Osteoblast (primary cell): Measurements from ENCODE around the gene ABAT. TPM values are rescaled to one million over a fixed set of nuclear protein-coding genes. Genes with fewer than 3 reads are reported as not detected.

Experiments used
- DNase-seq: peaks from one replicate; pipeline ENCODE4 v3.0.0; 2011; ENCODE audit warnings: low spot score, mixed read lengths; ENCODE audit not compliant: insufficient read length; ENCODE audit errors: missing footprints
- H2AFZ ChIP-seq: 2 replicates; pipeline ENCODE4 v1.6.0; 2011; ENCODE audit warnings: mild to moderate bottlenecking, low read length
- H3K27ac ChIP-seq: 2 replicates; pipeline ENCODE4 v1.5.1; 2011; ENCODE audit warnings: mild to moderate bottlenecking, low read depth, low read length, moderate library complexity
- H3K27me3 ChIP-seq: 2 replicates; pipeline ENCODE4 v1.6.0; 2012; ENCODE audit warnings: mild to moderate bottlenecking, control low read depth, inconsistent platforms, low read length, moderate library complexity; ENCODE audit not compliant: insufficient read depth
- H3K36me3 ChIP-seq: 2 replicates; pipeline ENCODE4 v1.5.1; 2011; ENCODE audit warnings: mild to moderate bottlenecking, low read length, control low read depth, moderate library complexity; ENCODE audit not compliant: insufficient read depth
- H3K4me1 ChIP-seq: 2 replicates; pipeline ENCODE4 v1.5.1; 2011; ENCODE audit warnings: mild to moderate bottlenecking, low read length, control low read depth, moderate library complexity; ENCODE audit not compliant: insufficient read depth
- H3K4me2 ChIP-seq: 2 replicates; pipeline ENCODE4 v1.6.0; 2011; ENCODE audit warnings: mild to moderate bottlenecking, low read length; ENCODE audit not compliant: insufficient read depth
- H3K4me3 ChIP-seq: fragments of 200-600 bp; sonication (generic); 3 replicates; pipeline ENCODE4 v1.5.1; 2012; ENCODE audit warnings: mild to moderate bottlenecking, low read length, inconsistent platforms; ENCODE audit not compliant: insufficient read depth
- H3K79me2 ChIP-seq: 2 replicates; pipeline ENCODE4 v1.6.0; 2012; ENCODE audit warnings: mild to moderate bottlenecking, low read length, control low read depth, inconsistent platforms; ENCODE audit not compliant: insufficient read depth
- H3K9me3 ChIP-seq: 2 replicates; pipeline ENCODE4 v1.5.1; 2011; ENCODE audit warnings: low read depth, low read length, control low read depth
- H4K20me1 ChIP-seq: 2 replicates; pipeline ENCODE4 v1.6.0; 2012; ENCODE audit warnings: mild to moderate bottlenecking, low read length, control low read depth; ENCODE audit not compliant: insufficient read depth
- CTCF ChIP-seq: IDR thresholded peaks from 2 replicates; pipeline ENCODE4 v1.5.1; 2011; ENCODE audit warnings: mild to moderate bottlenecking, low read depth, low read length, moderate library complexity; ENCODE audit errors: extremely low read depth
- total RNA-seq: library from RNA; depleted of rRNA; stranded (reverse); fragments of >200 nt; gene quantifications from 2 replicates; pipeline ENCODE4 v1.2.3, GENCODE V29; 2012

ABAT gene
- total RNA-seq, 1 donor, result 6.5 TPM

- Histone ChIP-seq H3K4me3 (no peak overlapping the region), H2AFZ (no peak overlapping the region), H3K4me1 (no peaks in the 10 kb centered on the region), H3K36me3 (no peaks in the 10 kb centered on the region), H3K9me3 (no peaks in the 10 kb centered on the region), H3K79me2 (no peaks in the 10 kb centered on the region), H3K4me2 (no peak overlapping the region), H4K20me1 (peaks cover 3% of the 10 kb centered on the region), H3K27ac (no peak overlapping the region), H3K27me3 (no peaks in the 10 kb centered on the region)
- no peak for DNase-seq
- TF ChIP-seq CTCF, result no peak
Measured at GRCh38 chr16:8717892-8718415, 43.5 kb downstream of the ABAT start.

DNA sequence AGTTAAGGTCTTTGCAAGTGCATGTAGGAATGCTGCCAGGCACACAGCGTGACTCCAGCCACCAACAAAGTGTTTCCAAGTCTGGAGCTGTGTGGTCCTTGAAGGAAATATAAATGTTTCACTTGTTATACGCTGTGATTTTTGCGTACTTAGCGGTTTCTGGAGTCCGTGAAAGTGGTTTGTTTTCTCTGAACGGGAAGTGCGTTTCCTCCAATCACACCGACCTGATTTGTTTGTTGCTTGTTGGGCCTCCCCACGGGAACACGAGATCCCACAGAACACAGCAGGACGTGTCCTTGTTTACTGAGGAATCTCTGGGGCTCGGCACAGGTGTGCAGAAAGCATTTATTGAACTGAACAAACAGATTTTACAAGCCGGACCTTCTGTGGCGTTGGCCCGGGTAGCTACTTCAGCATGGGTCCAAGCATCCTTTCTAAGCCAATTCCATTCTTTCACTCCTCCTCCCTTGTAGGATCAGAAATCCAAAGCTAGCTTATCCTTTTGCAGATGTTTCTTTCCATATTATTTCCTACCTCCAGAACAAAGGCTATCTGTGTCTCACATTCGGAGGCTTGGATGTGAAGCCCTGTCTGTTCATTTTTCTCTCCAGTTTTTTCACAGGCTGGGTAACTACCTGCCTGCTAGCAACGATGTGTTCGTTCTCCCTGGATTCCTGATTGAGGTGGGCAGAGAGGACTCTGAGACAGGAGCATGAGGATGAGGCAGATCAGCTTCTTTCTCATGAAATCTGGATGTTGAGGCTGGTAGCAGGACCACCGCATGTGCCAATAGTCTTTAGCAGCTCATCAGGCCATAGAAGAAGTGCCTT is 44.6 kb downstream of the ABAT start:
- no peak overlapping the region for H2AFZ ChIP-seq
- no peak for DNase-seq
- H3K4me1 ChIP-seq, result no peaks in the 10 kb centered on the region
- no peaks in the 10 kb centered on the region for H3K36me3 ChIP-seq
- peaks cover 3% of the 10 kb centered on the region for H4K20me1 ChIP-seq
- no peaks in the 10 kb centered on the region for H3K9me3 ChIP-seq
- H3K79me2 ChIP-seq, result no peaks in the 10 kb centered on the region
- H3K4me3 ChIP-seq, result no peak overlapping the region
- no peak overlapping the region for H3K4me2 ChIP-seq
- no peaks in the 10 kb centered on the region for H3K27me3 ChIP-seq
- H3K27ac ChIP-seq, result no peak overlapping the region
- TF ChIP-seq CTCF, result no peak

GRCh38 chr16:8720080-8720966 is 45.9 kb downstream of the ABAT start:
- no peaks in the 10 kb centered on the region for H3K4me1 ChIP-seq
- no peak for TF ChIP-seq CTCF
- H3K36me3 ChIP-seq, result no peaks in the 10 kb centered on the region
- H3K9me3 ChIP-seq, result no peaks in the 10 kb centered on the region
- H3K27ac ChIP-seq, result no peak overlapping the region
- peaks cover 3% of the 10 kb centered on the region for H4K20me1 ChIP-seq
- H3K79me2 ChIP-seq, result no peaks in the 10 kb centered on the region
- DNase-seq, result no peak
- H3K27me3 ChIP-seq, result no peaks in the 10 kb centered on the region
- no peak overlapping the region for H3K4me3 ChIP-seq
- no peak overlapping the region for H2AFZ ChIP-seq
- no peak overlapping the region for H3K4me2 ChIP-seq

- H3K27ac ChIP-seq, result no peak overlapping the region
- H3K79me2 ChIP-seq, result no peaks in the 10 kb centered on the region
- H3K4me3 ChIP-seq, result no peak overlapping the region
- H3K9me3 ChIP-seq, result no peaks in the 10 kb centered on the region
- H4K20me1 ChIP-seq, result peaks cover 3% of the 10 kb centered on the region
- no peak overlapping the region for H2AFZ ChIP-seq
- DNase-seq, result no peak
- no peaks in the 10 kb centered on the region for H3K4me1 ChIP-seq
- no peaks in the 10 kb centered on the region for H3K36me3 ChIP-seq
- no peaks in the 10 kb centered on the region for H3K27me3 ChIP-seq
- no peak overlapping the region for H3K4me2 ChIP-seq
- TF ChIP-seq CTCF, result no peak
Measured at GRCh38 chr16:8720967-8721308, 46.5 kb downstream of the ABAT start.
